ENCODE results near the gene FAM98C.

Gene FAM98C

GRCh38 chr19:38430931-38431330 is 28.0 kb downstream of the FAM98C start:
- no peak overlapping the region for H3K27ac ChIP-seq (ENCODE audit: low read length, poor library complexity, severe bottlenecking)
- no peak overlapping the region for H2BK12ac ChIP-seq (ENCODE audit: low read length in 2 of 2)
- no peak overlapping the region for H2BK15ac ChIP-seq (ENCODE audit: low read depth, poor library complexity, severe bottlenecking)
- WGBS = 100% methylated on average over 3 of the region's 7 CpGs
- no peak overlapping the region for H4K8ac ChIP-seq (ENCODE audit: low read length)
- H3K23ac ChIP-seq (ENCODE audit: low read length in 2 of 2) = no peak overlapping the region
- H3K79me1 ChIP-seq (replicated peaks; ENCODE audit: low read length, poor library complexity, severe bottlenecking) = no peaks in the 10 kb centered on the region
- no peak overlapping the region for H2BK5ac ChIP-seq (ENCODE audit: low read depth, low read length, poor library complexity, severe bottlenecking)
- no peaks in the 10 kb centered on the region for H3K4me1 ChIP-seq (ENCODE audit: control insufficient read depth, insufficient read depth, low read depth, low read length)
- DNase-seq = no peak
- H2BK120ac ChIP-seq (ENCODE audit: low read depth, low read length) = no peak overlapping the region
- no peak overlapping the region for H3K9ac ChIP-seq (ENCODE audit: low read length)
- no peak overlapping the region for H4K91ac ChIP-seq (ENCODE audit: low read length)
- H3K27me3 ChIP-seq (ENCODE audit: control insufficient read depth in 1 of 2, insufficient read depth in 1 of 2, low read length in 2 of 2) = peaks cover 27 to 61% of the 10 kb centered on the region in 2 experiments
- no peak overlapping the region for H3K14ac ChIP-seq (ENCODE audit: low read length in 2 of 2)
- no peak overlapping the region for H2AK5ac ChIP-seq (ENCODE audit: low read length, severe bottlenecking)
- no peaks in the 10 kb centered on the region for H3K36me3 ChIP-seq (ENCODE audit: control insufficient read depth in 1 of 2, insufficient read depth in 2 of 2, low read depth in 1 of 2, low read length in 2 of 2)
- no peak overlapping the region for H3K4me2 ChIP-seq (ENCODE audit: low read length, poor library complexity, severe bottlenecking)
- H3K18ac ChIP-seq (ENCODE audit: low read depth in 1 of 2, low read length in 2 of 2) = no peak overlapping the region
- H3K4ac ChIP-seq (ENCODE audit: low read depth in 1 of 2, low read length in 2 of 2) = no peak overlapping the region
- H3K9me3 ChIP-seq (ENCODE audit: control insufficient read depth, low read length) = no peaks in the 10 kb centered on the region
- no peak overlapping the region for H3K4me3 ChIP-seq (ENCODE audit: insufficient read depth in 1 of 2, low read depth in 1 of 2, low read length in 2 of 2)
- no peak overlapping the region for H2AFZ ChIP-seq (ENCODE audit: low read depth, low read length)

DNA sequence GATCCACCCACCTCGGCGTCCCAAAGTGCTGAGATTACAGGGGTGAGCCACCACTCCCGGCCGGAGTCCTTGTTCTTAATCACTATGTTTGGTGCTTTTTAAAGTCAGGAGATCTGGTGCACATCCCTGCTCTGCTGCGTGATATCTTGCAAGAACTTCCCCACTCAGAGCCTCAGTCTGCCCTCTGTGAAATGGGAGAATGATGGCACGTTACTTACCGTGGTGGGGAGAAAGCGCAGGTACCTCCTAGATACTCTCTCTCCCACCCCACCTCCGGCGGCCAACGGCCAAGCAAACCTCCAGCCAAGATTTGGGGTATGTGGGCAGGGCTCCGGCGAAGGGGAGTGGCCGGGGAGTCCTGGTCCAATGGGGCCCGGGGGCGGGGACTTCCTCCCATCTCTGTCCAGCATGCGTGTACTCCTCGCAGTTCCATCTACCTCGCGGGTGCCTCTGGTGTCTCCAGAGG is 30.4 kb downstream of the FAM98C start, which contains the start of gene RYR1:
Gene RYR1, plus strand, starts transcription at position 424 of the 466 bp plus-strand sequence. CDS start 139 bp downstream, outside the sequence.
- Histone ChIP-seq H3K4me1 (ENCODE audit: control insufficient read depth, insufficient read depth, low read depth, low read length) (no peaks in the 10 kb centered on the region), H3K4ac (ENCODE audit: low read depth in 1 of 2, low read length in 2 of 2) (no peak within 1 kb of the TSS), H3K23ac (ENCODE audit: low read length in 2 of 2) (no peak within 1 kb of the TSS), H2AK5ac (ENCODE audit: low read length, severe bottlenecking) (no peak within 1 kb of the TSS), H3K18ac (ENCODE audit: low read depth in 1 of 2, low read length in 2 of 2) (no peak within 1 kb of the TSS), H2AFZ (ENCODE audit: low read depth, low read length) (no peak within 1 kb of the TSS), H3K4me2 (ENCODE audit: low read length, poor library complexity, severe bottlenecking) (no peak within 1 kb of the TSS), H4K8ac (ENCODE audit: low read length) (no peak within 1 kb of the TSS), H2BK5ac (ENCODE audit: low read depth, low read length, poor library complexity, severe bottlenecking) (no peak within 1 kb of the TSS), H3K79me1 (replicated peaks; ENCODE audit: low read length, poor library complexity, severe bottlenecking) (no peaks in the 10 kb centered on the region), H3K4me3 (ENCODE audit: insufficient read depth in 1 of 2, low read depth in 1 of 2, low read length in 2 of 2) (no peak within 1 kb of the TSS), H3K14ac (ENCODE audit: low read length in 2 of 2) (no peak within 1 kb of the TSS), H3K36me3 (ENCODE audit: control insufficient read depth in 1 of 2, insufficient read depth in 2 of 2, low read depth in 1 of 2, low read length in 2 of 2) (no peaks in the 10 kb centered on the region), H2BK12ac (ENCODE audit: low read length in 2 of 2) (no peak within 1 kb of the TSS), H3K27me3 (ENCODE audit: control insufficient read depth in 1 of 2, insufficient read depth in 1 of 2, low read length in 2 of 2) (peaks cover 25 to 49% of the 10 kb centered on the region in 2 experiments), H2BK120ac (ENCODE audit: low read depth, low read length) (no peak within 1 kb of the TSS), H4K91ac (ENCODE audit: low read length) (no peak within 1 kb of the TSS), H3K27ac (ENCODE audit: low read length, poor library complexity, severe bottlenecking) (no peak within 1 kb of the TSS), H2BK15ac (ENCODE audit: low read depth, poor library complexity, severe bottlenecking) (no peak within 1 kb of the TSS), H3K9me3 (ENCODE audit: control insufficient read depth, low read length) (no peaks in the 10 kb centered on the region), H3K9ac (ENCODE audit: low read length) (no peak within 1 kb of the TSS)
- WGBS = 21% methylated on average over 13 of the region's 20 CpGs
- no peak for DNase-seq

GRCh38 chr19:38434549-38435051 is 31.7 kb downstream of the FAM98C start:
- no peak overlapping the region for H3K4me2 ChIP-seq (ENCODE audit: low read length, poor library complexity, severe bottlenecking)
- H3K79me1 ChIP-seq (replicated peaks; ENCODE audit: low read length, poor library complexity, severe bottlenecking) = no peaks in the 10 kb centered on the region
- H3K23ac ChIP-seq (ENCODE audit: low read length in 2 of 2) = no peak overlapping the region
- H2BK120ac ChIP-seq (ENCODE audit: low read depth, low read length) = no peak overlapping the region
- no peak overlapping the region for H2BK5ac ChIP-seq (ENCODE audit: low read depth, low read length, poor library complexity, severe bottlenecking)
- H3K36me3 ChIP-seq (ENCODE audit: control insufficient read depth in 1 of 2, insufficient read depth in 2 of 2, low read depth in 1 of 2, low read length in 2 of 2) = no peaks in the 10 kb centered on the region
- no peaks in the 10 kb centered on the region for H3K9me3 ChIP-seq (ENCODE audit: control insufficient read depth, low read length)
- H3K4me1 ChIP-seq (ENCODE audit: control insufficient read depth, insufficient read depth, low read depth, low read length) = no peaks in the 10 kb centered on the region
- H2AFZ ChIP-seq (ENCODE audit: low read depth, low read length) = no peak overlapping the region
- H3K4me3 ChIP-seq (ENCODE audit: insufficient read depth in 1 of 2, low read depth in 1 of 2, low read length in 2 of 2) = no peak overlapping the region
- no peak overlapping the region for H3K18ac ChIP-seq (ENCODE audit: low read depth in 1 of 2, low read length in 2 of 2)
- no peak overlapping the region for H4K91ac ChIP-seq (ENCODE audit: low read length)
- no peak overlapping the region for H4K8ac ChIP-seq (ENCODE audit: low read length)
- no peak overlapping the region for H3K14ac ChIP-seq (ENCODE audit: low read length in 2 of 2)
- 22% methylated on average over 9 of the region's 13 CpGs for WGBS
- H3K9ac ChIP-seq (ENCODE audit: low read length) = no peak overlapping the region
- H2BK12ac ChIP-seq (ENCODE audit: low read length in 2 of 2) = no peak overlapping the region
- DNase-seq = no peak
- no peak overlapping the region for H3K4ac ChIP-seq (ENCODE audit: low read depth in 1 of 2, low read length in 2 of 2)
- no peak overlapping the region for H3K27ac ChIP-seq (ENCODE audit: low read length, poor library complexity, severe bottlenecking)
- no peak overlapping the region for H2AK5ac ChIP-seq (ENCODE audit: low read length, severe bottlenecking)
- no peak overlapping the region for H2BK15ac ChIP-seq (ENCODE audit: low read depth, poor library complexity, severe bottlenecking)
- H3K27me3 ChIP-seq (ENCODE audit: control insufficient read depth in 1 of 2, insufficient read depth in 1 of 2, low read length in 2 of 2) = peaks cover 21 to 41% of the 10 kb centered on the region in 2 experiments

GRCh38 chr19:38437295-38437694 is 34.4 kb downstream of the FAM98C start:
- H3K14ac ChIP-seq (ENCODE audit: low read length in 2 of 2) = no peak overlapping the region
- no peak overlapping the region for H2AK5ac ChIP-seq (ENCODE audit: low read length, severe bottlenecking)
- no peaks in the 10 kb centered on the region for H3K79me1 ChIP-seq (replicated peaks; ENCODE audit: low read length, poor library complexity, severe bottlenecking)
- DNase-seq = no peak
- no peak overlapping the region for H3K4me3 ChIP-seq (ENCODE audit: insufficient read depth in 1 of 2, low read depth in 1 of 2, low read length in 2 of 2)
- H3K4me1 ChIP-seq (ENCODE audit: control insufficient read depth, insufficient read depth, low read depth, low read length) = no peaks in the 10 kb centered on the region
- H4K8ac ChIP-seq (ENCODE audit: low read length) = no peak overlapping the region
- H3K9me3 ChIP-seq (ENCODE audit: control insufficient read depth, low read length) = no peaks in the 10 kb centered on the region
- H3K23ac ChIP-seq (ENCODE audit: low read length in 2 of 2) = no peak overlapping the region
- no peak overlapping the region for H3K4ac ChIP-seq (ENCODE audit: low read depth in 1 of 2, low read length in 2 of 2)
- WGBS = 86% methylated on average over 6 of the region's 6 CpGs
- H3K27me3 ChIP-seq (ENCODE audit: control insufficient read depth in 1 of 2, insufficient read depth in 1 of 2, low read length in 2 of 2) = peaks cover 27 to 32% of the 10 kb centered on the region in 2 experiments
- no peak overlapping the region for H2BK15ac ChIP-seq (ENCODE audit: low read depth, poor library complexity, severe bottlenecking)
- H3K9ac ChIP-seq (ENCODE audit: low read length) = no peak overlapping the region
- H3K4me2 ChIP-seq (ENCODE audit: low read length, poor library complexity, severe bottlenecking) = no peak overlapping the region
- H2BK12ac ChIP-seq (ENCODE audit: low read length in 2 of 2) = no peak overlapping the region
- no peak overlapping the region for H2BK5ac ChIP-seq (ENCODE audit: low read depth, low read length, poor library complexity, severe bottlenecking)
- no peak overlapping the region for H2BK120ac ChIP-seq (ENCODE audit: low read depth, low read length)
- H2AFZ ChIP-seq (ENCODE audit: low read depth, low read length) = no peak overlapping the region
- H3K36me3 ChIP-seq (ENCODE audit: control insufficient read depth in 1 of 2, insufficient read depth in 2 of 2, low read depth in 1 of 2, low read length in 2 of 2) = no peaks in the 10 kb centered on the region
- H3K27ac ChIP-seq (ENCODE audit: low read length, poor library complexity, severe bottlenecking) = no peak overlapping the region
- no peak overlapping the region for H3K18ac ChIP-seq (ENCODE audit: low read depth in 1 of 2, low read length in 2 of 2)
- no peak overlapping the region for H4K91ac ChIP-seq (ENCODE audit: low read length)
